Measurements from ENCODE around the gene SFXN5.

The SFXN5 gene

GRCh38 chr2:72992734-72993102 is 78.8 kb downstream of the SFXN5 start:
- DNase-seq, result no peak

- no peak for DNase-seq
Measured at GRCh38 chr2:72991980-72992733, 79.4 kb downstream of the SFXN5 start.

GRCh38 chr2:72991439-72991725 is 80.1 kb downstream of the SFXN5 start:
- no peak for DNase-seq

- DNase-seq, result no peak
Measured at GRCh38 chr2:72990695-72991438, 80.6 kb downstream of the SFXN5 start.

GRCh38 chr2:72989770-72990556 is 81.5 kb downstream of the SFXN5 start:
- no peak for DNase-seq

- no peak for DNase-seq
Measured at GRCh38 chr2:72988726-72989273, 82.7 kb downstream of the SFXN5 start.

GRCh38 chr2:72988041-72988440 is 83.5 kb downstream of the SFXN5 start:
- no peak for DNase-seq

- no peak for DNase-seq
Measured at GRCh38 chr2:72985891-72986683, 85.4 kb downstream of the SFXN5 start.

GRCh38 chr2:72985136-72985535 is 86.4 kb downstream of the SFXN5 start:
- DNase-seq, result no peak

- peak; percentile 73 for DNase-seq
Measured at GRCh38 chr2:72984172-72984671, 87.3 kb downstream of the SFXN5 start.

GRCh38 chr2:72983500-72984161 is 87.9 kb downstream of the SFXN5 start:
- DNase-seq, result peak; percentile 77

GRCh38 chr2:72982781-72983499 is 88.6 kb downstream of the SFXN5 start:
- no peak for DNase-seq

- DNase-seq, result no peak
Measured at GRCh38 chr2:72982219-72982618, 89.3 kb downstream of the SFXN5 start.

- DNase-seq, result no peak
Measured at GRCh38 chr2:72981536-72981935, 90.0 kb downstream of the SFXN5 start.

- no peak for DNase-seq
Measured at GRCh38 chr2:72980535-72981217, 90.8 kb downstream of the SFXN5 start.

- no peak for DNase-seq
Measured at GRCh38 chr2:72979896-72980295, 91.6 kb downstream of the SFXN5 start.

GRCh38 chr2:72975017-72975416 is 96.5 kb downstream of the SFXN5 start:
- no peak for DNase-seq

- DNase-seq, result no peak
Measured at GRCh38 chr2:72974436-72974754, 97.1 kb downstream of the SFXN5 start.

GRCh38 chr2:72973566-72974435 is 97.7 kb downstream of the SFXN5 start:
- DNase-seq, result no peak

- DNase-seq, result no peak
Measured at GRCh38 chr2:72973137-72973535, 98.4 kb downstream of the SFXN5 start.
